NCI-H1436 (cell line): Measurements from ENCODE around the gene NT5C3A.
"Not testable (repeated sequence)": the region's sequence is repeated elsewhere in the genome, so short reads cannot be mapped to it uniquely, and the experiment has no call there.

Source experiments
- DNase-seq: peaks from one replicate; lab custom pipeline; 2025; lab: John Stamatoyannopoulos, UW

The NT5C3A gene

DNA sequence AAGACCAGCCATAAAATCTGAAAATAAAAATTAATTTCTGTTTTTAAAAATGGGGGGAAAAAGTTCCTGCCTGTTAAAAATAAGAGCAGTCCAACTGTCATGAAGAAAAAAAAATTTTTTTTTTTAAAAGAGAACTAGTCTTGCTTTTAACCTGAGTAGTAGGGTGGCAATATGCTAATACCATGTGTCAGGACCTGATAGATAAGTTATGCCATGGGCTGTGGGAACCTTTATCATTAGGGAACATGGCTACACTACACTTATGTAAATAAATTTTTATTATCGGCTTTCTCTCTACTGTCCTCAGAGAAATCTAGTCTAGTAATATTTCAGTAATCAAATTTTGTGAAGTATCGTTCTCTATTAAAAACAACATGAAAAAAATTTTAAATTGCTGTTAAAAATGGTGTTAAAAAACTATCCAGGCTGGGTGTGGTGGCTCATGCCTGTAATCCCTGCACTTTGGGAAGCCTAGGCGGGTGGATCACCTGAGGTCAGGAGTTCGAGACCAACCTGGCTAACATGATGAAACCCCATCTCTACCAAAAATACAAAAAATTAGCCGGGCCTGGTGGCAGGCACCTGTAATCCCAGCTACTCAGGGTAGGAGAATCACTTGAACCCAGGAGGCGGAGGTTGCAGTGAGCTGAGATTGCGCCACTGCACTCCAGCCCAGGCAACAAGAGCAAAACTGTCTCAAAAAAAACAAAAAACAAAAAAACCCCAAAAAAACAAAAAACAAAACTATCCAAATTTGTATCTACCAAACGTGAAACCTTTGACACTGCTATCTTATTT, 20.7 kb downstream of the NT5C3A start:
- DNase-seq: no peak

DNA sequence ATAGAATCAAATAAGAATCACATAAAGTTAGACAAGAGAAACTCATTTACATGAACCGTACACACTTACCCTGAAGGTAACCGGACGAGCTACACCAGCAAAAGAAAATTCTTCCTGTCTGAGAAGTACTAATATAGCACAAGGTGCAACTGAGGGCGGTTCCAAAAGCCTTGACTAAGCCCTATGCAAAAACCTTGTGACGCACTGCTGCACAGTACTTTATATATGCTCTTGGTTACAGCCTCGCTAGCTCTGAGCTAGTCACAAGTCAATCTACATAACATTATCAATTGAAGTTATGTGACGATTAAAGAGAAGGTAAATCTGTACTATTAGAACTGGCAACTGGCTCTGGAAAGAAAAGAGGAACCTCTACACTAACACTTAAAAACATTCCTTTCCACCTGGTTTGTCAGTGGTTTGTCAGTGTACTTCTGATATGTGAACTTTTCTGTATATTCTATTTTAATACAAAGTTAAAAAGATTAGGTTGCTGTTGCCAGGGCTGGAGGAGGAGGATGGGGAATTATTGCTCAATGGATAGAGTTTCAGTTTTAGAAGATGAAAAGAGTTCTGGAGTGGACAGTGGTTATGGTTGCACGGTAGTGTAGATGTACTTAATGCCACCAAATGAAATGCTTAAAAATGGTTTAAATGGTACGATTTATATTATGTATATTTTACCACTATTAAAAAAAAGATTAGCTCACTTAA, 21.6 kb downstream of the NT5C3A start:
- DNase-seq: no peak

- DNase-seq: no peak
Observed at GRCh38 chr7:33039903-33040292, 22.7 kb downstream of the NT5C3A start.

GRCh38 chr7:33039257-33039902, 23.2 kb downstream of the NT5C3A start:
- DNase-seq: no peak

GRCh38 chr7:33038639-33039038, 23.9 kb downstream of the NT5C3A start:
- DNase-seq: no peak

DNA sequence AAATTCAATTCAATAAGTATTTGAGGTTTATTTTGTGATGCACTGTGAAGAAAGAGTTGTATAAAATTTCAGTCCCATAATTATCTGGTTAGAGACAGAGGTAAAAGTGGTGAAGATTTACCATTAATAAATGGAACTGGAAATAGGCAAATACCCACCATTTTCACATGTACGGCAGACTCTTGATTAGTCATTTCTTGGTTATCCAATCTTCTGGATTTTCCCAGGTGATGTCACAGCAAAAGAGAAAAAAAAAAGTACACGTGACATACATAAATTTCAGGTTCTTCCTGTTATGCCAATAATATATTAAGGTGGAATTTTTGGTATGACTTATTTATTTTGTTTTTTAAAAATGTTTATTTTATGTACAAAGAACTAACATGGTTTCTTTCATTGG, 26.8 kb downstream of the NT5C3A start:
- DNase-seq: no peak

DNA sequence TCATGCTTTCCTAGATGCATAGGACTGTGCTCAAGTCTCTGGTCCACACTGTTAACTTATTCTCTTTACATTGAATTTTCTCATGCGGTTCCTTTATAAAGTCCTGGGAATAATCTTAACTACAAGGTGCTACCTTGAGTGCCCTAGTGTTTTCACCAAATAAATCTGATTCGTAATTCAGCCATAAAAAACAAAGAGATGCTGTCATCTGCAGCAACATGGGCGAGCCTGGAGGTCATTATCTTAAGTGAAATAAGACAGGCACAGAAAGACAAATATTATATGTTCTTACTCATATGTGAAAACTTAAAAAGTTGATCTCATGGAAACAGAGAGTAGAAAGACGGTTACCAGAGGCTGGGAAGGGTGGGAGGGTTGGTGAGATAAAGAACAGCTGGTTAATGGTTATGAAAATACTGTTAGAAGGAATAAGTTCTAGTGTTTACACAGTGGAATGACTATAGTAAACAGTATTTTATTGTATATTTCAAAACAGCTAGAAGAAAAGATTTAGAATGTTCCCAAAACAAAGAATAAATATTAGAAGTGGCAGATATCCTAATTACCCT, 38.3 kb downstream of the NT5C3A start:
- DNase-seq: no peak

DNA sequence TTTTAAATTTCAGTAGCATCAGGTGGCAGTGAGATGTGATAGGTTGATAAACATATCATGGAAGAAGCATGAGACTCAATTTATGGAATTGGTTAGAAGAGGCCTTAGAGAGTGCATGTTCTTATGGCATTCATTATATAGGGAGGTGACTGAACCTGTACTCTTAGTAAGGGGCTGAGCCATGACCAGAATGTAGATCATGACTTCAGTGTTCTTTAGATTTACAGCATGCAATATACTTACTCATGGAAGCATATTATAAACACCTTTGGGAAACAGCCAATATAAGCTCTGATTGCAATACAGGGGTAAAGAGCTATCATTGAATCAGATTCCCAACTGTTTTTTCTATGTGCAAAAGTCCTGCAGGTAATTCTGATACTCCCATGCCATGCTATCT, 50.2 kb downstream of the NT5C3A start:
- DNase-seq: no peak

- DNase-seq: no peak
Observed at GRCh38 chr7:33009734-33010133, 52.8 kb downstream of the NT5C3A start.

- DNase-seq: not testable (repeated sequence)
Observed at GRCh38 chr7:33005690-33006089, 56.9 kb downstream of the NT5C3A start.

DNA sequence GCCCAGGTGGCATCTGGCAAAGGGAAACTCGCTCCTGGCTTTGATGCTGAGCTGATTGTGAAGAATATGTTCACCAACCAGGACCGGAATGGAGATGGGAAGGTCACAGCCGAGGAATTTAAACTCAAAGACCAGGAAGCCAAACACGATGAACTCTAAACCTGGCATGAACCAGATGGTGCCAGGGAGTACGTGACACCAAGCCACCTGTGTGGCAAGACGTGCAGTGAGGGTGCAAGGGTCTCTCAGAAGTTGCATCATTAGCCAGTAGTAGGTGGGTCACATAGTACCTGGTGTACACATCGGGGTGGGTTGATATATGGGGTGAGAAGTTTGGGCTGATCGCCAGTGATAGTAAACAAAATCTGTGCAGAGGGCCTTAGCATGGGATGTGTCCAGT, 57.4 kb downstream of the NT5C3A start:
- DNase-seq: not testable (repeated sequence)

GRCh38 chr7:33004104-33004616, 58.4 kb downstream of the NT5C3A start:
- not testable (repeated sequence) for DNase-seq

DNA sequence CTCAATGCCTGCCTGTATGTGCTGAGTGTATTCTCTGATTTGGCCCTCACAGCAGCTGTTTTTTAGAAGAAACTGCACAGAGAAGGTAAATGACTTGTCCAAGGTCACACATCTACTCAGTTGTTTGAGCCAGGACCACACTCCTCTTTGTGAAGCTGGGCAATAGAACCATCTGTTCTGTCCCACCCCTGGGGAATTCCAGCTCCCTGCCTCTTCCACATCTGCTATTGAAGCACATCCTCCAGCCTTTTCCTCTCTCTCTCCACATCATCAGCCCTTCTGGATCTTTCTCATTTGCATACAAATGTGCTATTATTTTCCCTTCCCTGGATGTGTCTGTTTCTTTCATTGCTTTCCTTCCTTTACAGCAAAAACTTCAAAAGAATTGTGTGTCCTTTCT, 59.5 kb downstream of the NT5C3A start:
- DNase-seq: not testable (repeated sequence)

- DNase-seq: not testable (repeated sequence)
Observed at GRCh38 chr7:32999380-32999779, 63.2 kb downstream of the NT5C3A start.

DNA sequence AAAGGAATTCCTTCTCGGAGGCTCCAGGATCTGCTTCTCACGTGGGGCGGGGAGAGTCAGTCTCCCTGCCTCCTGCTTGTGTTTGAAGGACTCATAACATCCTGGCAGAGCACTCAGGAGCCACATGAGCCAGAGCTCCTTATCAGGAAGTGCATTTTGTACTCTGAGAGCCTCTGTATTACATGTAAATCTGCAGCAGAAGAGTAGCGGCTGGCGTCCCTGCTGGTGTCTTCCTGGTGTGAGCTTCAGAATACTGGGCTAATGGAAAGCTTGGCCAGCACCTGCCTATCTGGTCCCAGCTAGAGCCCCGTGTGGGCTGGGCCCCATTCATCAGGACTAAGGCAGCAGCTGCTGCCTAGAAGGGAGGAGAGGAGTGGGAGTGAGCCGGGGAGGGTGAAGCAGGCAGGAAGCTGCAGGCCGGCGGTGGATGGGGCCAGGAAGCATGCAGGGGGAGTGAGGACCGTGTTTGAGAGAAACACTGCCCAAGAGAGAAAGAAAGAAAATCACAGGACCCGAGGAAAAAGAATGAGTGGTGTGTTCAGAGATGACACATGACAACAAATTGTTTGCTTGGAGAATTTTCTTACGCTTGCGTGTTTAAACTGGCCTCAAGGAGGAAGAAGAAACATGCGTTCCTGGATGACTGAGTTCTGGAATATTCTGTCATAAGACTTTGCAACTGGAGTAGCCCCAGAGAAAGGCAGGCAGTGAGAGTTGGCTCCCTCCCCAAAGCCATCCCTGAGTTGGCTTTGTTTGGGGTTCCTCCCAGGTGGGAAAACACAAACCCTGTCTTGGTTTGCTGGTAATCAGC, 64.0 kb downstream of the NT5C3A start:
- peak; percentile 2 for DNase-seq

GRCh38 chr7:32997956-32998355, 64.6 kb downstream of the NT5C3A start:
- DNase-seq: not testable (repeated sequence)

DNA sequence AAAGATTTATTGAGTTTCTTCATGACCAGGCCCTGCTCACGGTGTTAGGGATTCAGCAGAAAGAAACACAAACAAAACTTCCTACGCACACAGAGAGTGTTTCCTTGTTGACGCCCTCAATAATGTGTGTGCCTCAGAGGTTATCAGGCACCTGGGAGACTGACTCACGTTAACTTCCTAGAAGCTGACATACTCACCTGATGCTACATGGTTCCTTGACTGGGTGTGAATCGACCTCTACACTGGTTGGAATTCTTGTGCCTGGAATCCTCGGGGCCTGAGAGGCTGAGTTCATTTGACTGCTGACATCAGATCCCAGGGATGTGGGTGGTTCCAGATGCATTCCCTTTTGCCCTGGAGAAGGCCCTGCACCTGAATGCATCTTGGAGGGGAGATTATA, 69.8 kb downstream of the NT5C3A start:
- DNase-seq: not testable (repeated sequence)

- not testable (repeated sequence) for DNase-seq
Observed at GRCh38 chr7:32991975-32992700, 70.4 kb downstream of the NT5C3A start.

GRCh38 chr7:32991068-32991585, 71.4 kb downstream of the NT5C3A start:
- not testable (repeated sequence) for DNase-seq

- not testable (repeated sequence) for DNase-seq
Observed at GRCh38 chr7:32988148-32988547, 74.4 kb downstream of the NT5C3A start.
